ENCODE data around the gene UBE2B. TPM values are rescaled to one million over a fixed set of nuclear protein-coding genes. Genes with fewer than 3 reads are reported as not detected.

Gene UBE2B
- polyA plus RNA-seq, 3 donors = 30.6 to 68.6 (median 43.4) TPM

GRCh38 chr5:134422791-134423365 is 51.5 kb downstream of the UBE2B start:
- peaks cover 2% of the 10 kb centered on the region for H3K4me1 Mint-ChIP-seq
- Histone ChIP-seq H3K4me3 (replicated peaks in 1 of 3; ENCODE audit: low read depth in 2 of 3, low read length in 3 of 3) (no peak overlapping the region), H3K36me3 (replicated peaks in 1 of 2; ENCODE audit: control insufficient read depth in 1 of 2, insufficient read depth in 2 of 2, low read length in 2 of 2) (no peaks in the 10 kb centered on the region), H2AFZ (ENCODE audit: insufficient read depth, low read depth, low read length, poor library complexity, severe bottlenecking) (no peak overlapping the region), H3K79me2 (ENCODE audit: insufficient read depth, low read length) (no peaks in the 10 kb centered on the region), H3K9me3 (replicated peaks in 1 of 2; ENCODE audit: control insufficient read depth in 1 of 2, insufficient read depth in 1 of 2, low read length in 2 of 2) (peaks cover 0 to 9% of the 10 kb centered on the region in 2 donors), H3K4me2 (replicated peaks; ENCODE audit: extremely low read depth, low read length, poor library complexity, severe bottlenecking) (no peak overlapping the region), H3K4me1 (ENCODE audit: control insufficient read depth in 1 of 2, insufficient read depth in 2 of 2, low read length in 2 of 2) (no peaks in the 10 kb centered on the region), H3K27me3 (ENCODE audit: control insufficient read depth in 2 of 2, insufficient read depth in 2 of 2, low read length in 2 of 2) (no peaks in the 10 kb centered on the region), H3K9ac (ENCODE audit: insufficient read depth, low read length, poor library complexity, severe bottlenecking) (no peak overlapping the region), H3K27ac (ENCODE audit: low read depth in 1 of 2, low read length in 2 of 2) (no peak overlapping the region), H4K20me1 (ENCODE audit: insufficient read depth, low read length) (no peaks in the 10 kb centered on the region)
- intact Hi-C loops (cut with micrococcal nuclease) = no loop called here
- no peak for DNase-seq
- no peak overlapping the region for H3K27ac Mint-ChIP-seq
- H3K4me3 Mint-ChIP-seq = no peak overlapping the region
- H3K36me3 Mint-ChIP-seq = peaks cover 0 to 2% of the 10 kb centered on the region in 2 donors
- 80% methylated on average over 1 of the region's 7 CpGs for WGBS (ENCODE audit: insufficient coverage)
- TF ChIP-seq CTCF (IDR thresholded peaks at IDR 0.05) = no peak
- peaks cover 7 to 22% (median 13%) of the 10 kb centered on the region in 7 donors for H3K9me3 Mint-ChIP-seq
- peaks cover 0 to 7% (median 2%) of the 10 kb centered on the region in 3 donors for H3K27me3 Mint-ChIP-seq (ENCODE audit: low read depth in 3 of 3)

- intact Hi-C loops (cut with micrococcal nuclease) = no loop called here
- Mint-ChIP-seq H3K4me1 (peaks cover 2% of the 10 kb centered on the region), H3K27me3 (ENCODE audit: low read depth in 3 of 3) (peaks cover 0 to 9% (median 4%) of the 10 kb centered on the region in 3 donors), H3K9me3 (peaks cover 7 to 22% (median 13%) of the 10 kb centered on the region in 7 donors), H3K27ac (no peak overlapping the region), H3K36me3 (peaks cover 0 to 2% of the 10 kb centered on the region in 2 donors), H3K4me3 (no peak overlapping the region)
- Histone ChIP-seq H4K20me1 (ENCODE audit: insufficient read depth, low read length) (no peaks in the 10 kb centered on the region), H2AFZ (ENCODE audit: insufficient read depth, low read depth, low read length, poor library complexity, severe bottlenecking) (no peak overlapping the region), H3K36me3 (replicated peaks in 1 of 2; ENCODE audit: control insufficient read depth in 1 of 2, insufficient read depth in 2 of 2, low read length in 2 of 2) (no peaks in the 10 kb centered on the region), H3K9me3 (replicated peaks in 1 of 2; ENCODE audit: control insufficient read depth in 1 of 2, insufficient read depth in 1 of 2, low read length in 2 of 2) (peaks cover 0 to 9% of the 10 kb centered on the region in 2 donors), H3K27ac (ENCODE audit: low read depth in 1 of 2, low read length in 2 of 2) (no peak overlapping the region), H3K9ac (ENCODE audit: insufficient read depth, low read length, poor library complexity, severe bottlenecking) (no peak overlapping the region), H3K27me3 (ENCODE audit: control insufficient read depth in 2 of 2, insufficient read depth in 2 of 2, low read length in 2 of 2) (no peaks in the 10 kb centered on the region), H3K4me2 (replicated peaks; ENCODE audit: extremely low read depth, low read length, poor library complexity, severe bottlenecking) (no peak overlapping the region), H3K4me1 (ENCODE audit: control insufficient read depth in 1 of 2, insufficient read depth in 2 of 2, low read length in 2 of 2) (no peaks in the 10 kb centered on the region), H3K79me2 (ENCODE audit: insufficient read depth, low read length) (no peaks in the 10 kb centered on the region), H3K4me3 (replicated peaks in 1 of 3; ENCODE audit: low read depth in 2 of 3, low read length in 3 of 3) (no peak overlapping the region)
- no peak for DNase-seq
- no CpG with 5 or more reads among the region's 2 CpGs for WGBS (ENCODE audit: insufficient coverage)
- TF ChIP-seq CTCF (IDR thresholded peaks at IDR 0.05) = no peak
These were observed 52.0 kb downstream of the UBE2B start for GRCh38 chr5:134423376-134423775.
